ENCODE data around the gene UPK1B.

The UPK1B gene

DNA sequence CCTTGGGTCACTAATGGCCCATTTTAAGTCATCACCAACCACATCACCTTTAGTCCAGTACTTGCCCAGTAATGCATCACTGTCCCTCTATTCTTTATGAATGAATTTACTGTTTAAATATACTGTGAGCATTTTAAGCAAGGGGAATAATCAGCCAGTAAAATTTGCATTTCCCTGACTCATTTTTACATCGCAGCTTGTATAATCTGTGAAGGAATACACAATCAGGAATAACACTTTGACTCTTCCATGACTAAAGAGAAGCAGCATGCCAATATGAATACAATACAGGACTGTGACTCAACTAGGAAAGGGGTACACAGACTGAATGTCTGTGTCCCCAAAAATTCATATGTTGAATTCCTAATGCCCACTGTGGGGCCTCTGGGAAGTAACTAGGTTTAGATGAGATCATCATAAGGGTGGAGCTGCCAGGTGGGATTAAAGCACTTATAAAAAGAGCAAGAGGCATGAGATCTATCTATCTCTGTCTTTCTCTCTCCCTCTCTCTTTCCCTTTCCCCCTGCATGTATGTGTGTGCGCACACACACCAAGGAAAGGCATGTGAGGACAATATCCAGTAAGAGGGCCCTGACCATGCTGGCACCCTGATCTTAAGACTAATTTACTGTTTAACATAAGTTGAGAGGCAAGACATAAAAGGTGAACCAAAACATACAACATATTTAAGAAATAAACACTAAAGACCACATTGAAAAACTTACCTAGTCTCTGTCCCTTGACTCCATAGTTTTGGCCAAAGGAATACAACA is 55.2 kb downstream of the UPK1B start:
- no peak for DNase-seq (ENCODE audit: low read depth)
- no peak overlapping the region for H3K4me3 ChIP-seq (ENCODE audit: control insufficient read depth, low read depth, low read length)
- TF ChIP-seq, protein P1, sequence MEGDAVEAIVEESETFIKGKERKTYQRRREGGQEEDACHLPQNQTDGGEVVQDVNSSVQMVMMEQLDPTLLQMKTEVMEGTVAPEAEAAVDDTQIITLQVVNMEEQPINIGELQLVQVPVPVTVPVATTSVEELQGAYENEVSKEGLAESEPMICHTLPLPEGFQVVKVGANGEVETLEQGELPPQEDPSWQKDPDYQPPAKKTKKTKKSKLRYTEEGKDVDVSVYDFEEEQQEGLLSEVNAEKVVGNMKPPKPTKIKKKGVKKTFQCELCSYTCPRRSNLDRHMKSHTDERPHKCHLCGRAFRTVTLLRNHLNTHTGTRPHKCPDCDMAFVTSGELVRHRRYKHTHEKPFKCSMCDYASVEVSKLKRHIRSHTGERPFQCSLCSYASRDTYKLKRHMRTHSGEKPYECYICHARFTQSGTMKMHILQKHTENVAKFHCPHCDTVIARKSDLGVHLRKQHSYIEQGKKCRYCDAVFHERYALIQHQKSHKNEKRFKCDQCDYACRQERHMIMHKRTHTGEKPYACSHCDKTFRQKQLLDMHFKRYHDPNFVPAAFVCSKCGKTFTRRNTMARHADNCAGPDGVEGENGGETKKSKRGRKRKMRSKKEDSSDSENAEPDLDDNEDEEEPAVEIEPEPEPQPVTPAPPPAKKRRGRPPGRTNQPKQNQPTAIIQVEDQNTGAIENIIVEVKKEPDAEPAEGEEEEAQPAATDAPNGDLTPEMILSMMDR (conservative IDR thresholded peaks at IDR 0.05; ENCODE audit: control insufficient read depth, insufficient read depth, low read depth, low read length) = no peak

DNA sequence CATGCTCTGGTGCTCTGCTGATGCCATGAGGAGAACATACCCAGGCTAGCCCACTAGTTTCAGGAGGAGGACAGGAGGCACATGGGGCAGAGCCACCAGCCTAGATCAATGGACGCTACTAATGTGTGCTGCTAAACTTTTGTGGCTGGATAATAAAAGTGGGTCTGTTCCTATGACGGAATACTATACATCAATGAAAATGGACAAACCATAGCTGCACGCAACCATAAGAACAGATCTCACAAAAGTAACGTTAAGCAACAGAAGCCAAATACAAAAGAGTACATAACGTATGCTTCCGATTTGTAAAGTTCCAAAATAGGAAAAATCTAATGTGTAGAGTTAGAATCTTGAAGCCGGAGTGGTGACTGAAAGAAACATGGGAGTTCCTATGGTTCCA is 55.8 kb downstream of the UPK1B start:
- TF ChIP-seq, protein P1 (conservative IDR thresholded peaks at IDR 0.05; ENCODE audit: control insufficient read depth, insufficient read depth, low read depth, low read length) = no peak
- no peak for DNase-seq (ENCODE audit: low read depth)
- H3K4me3 ChIP-seq (ENCODE audit: control insufficient read depth, low read depth, low read length) = no peak overlapping the region

DNA sequence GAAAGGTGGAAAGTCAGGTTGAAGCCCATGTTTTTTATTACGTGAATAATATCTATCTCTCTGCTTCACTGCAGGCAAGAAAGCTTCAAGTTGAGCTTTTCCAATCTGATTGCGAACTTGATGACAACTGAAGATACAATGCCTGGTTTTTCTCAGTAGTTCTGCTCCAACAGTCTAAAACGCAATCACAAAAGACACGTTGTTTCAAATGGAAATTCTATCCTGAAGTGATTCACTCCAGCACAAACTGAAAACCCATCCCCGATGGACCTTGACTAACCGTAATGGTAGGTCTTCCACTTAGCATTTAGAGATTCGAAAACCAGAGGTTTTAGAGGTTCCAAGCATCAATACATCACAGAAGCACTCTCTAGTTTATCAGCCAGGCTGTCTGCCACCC is 56.7 kb downstream of the UPK1B start:
- no peak for DNase-seq (ENCODE audit: low read depth)
- TF ChIP-seq, protein P1 (conservative IDR thresholded peaks at IDR 0.05; ENCODE audit: control insufficient read depth, insufficient read depth, low read depth, low read length) = no peak
- H3K4me3 ChIP-seq (ENCODE audit: control insufficient read depth, low read depth, low read length) = no peak overlapping the region

DNA sequence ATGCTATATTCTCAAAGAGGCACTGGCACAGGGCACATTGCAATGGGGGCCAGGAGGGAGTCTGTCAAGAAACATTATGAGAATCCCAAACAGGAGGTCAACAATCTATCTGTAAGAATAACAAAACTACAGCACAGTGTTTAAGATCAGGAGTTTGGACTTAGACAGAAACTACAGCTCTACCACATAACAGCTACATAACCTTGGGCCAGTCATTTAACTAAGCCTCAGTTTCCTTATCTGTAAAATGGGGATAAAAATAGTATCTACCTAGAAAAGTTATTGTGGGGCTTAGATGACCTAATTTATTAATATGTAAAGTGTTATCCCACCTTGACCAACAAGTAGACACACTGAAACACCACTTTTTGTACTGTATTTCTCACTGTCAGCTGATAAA is 57.3 kb downstream of the UPK1B start:
- H3K4me3 ChIP-seq (ENCODE audit: control insufficient read depth, low read depth, low read length) = no peak overlapping the region
- TF ChIP-seq, protein P1 (conservative IDR thresholded peaks at IDR 0.05; ENCODE audit: control insufficient read depth, insufficient read depth, low read depth, low read length) = no peak
- DNase-seq (ENCODE audit: low read depth) = no peak

DNA sequence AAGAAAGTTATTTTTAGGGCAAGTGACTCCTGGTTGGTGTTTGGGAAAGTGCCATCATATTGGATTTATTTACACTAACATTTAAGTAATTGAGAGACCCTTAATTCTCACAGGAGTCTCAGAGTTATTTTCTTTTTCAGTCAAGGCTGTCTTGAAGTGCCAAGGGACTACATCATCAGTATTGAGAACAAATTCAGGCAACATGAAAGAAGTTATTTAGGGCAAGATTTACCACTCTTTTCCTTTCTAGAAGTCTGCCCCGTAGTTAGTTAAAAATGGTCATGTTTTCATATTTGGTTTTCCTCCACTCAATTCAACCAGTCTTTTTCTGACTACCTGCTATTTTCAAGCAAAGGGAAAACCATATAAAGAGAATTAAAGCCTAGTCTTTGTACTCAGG is 61.2 kb downstream of the UPK1B start:
- TF ChIP-seq, protein P1 (conservative IDR thresholded peaks at IDR 0.05; ENCODE audit: control insufficient read depth, insufficient read depth, low read depth, low read length) = no peak
- H3K4me3 ChIP-seq (ENCODE audit: control insufficient read depth, low read depth, low read length) = no peak overlapping the region
- no peak for DNase-seq (ENCODE audit: low read depth)

DNA sequence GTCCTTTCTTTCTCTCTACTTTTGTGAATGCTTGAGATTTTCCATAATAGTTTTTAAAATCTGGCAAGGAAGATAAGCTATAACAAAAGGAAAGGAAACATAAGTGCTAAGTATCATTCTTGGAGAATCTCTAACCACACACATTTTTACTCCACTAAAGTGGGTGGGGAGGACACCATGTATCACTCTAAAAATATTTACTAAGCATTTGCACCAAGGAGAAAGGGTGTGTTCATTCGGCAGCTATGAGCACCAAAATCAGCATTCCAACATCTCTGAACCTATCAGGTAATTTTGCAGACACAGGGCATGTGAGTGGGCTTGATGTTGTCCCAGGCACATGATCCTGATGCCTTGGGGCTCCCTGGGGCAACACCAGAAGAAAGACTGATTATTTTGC is 61.8 kb downstream of the UPK1B start:
- TF ChIP-seq, protein P1 (conservative IDR thresholded peaks at IDR 0.05; ENCODE audit: control insufficient read depth, insufficient read depth, low read depth, low read length) = no peak
- no peak overlapping the region for H3K4me3 ChIP-seq (ENCODE audit: control insufficient read depth, low read depth, low read length)
- peak; percentile 43 for DNase-seq (ENCODE audit: low read depth)

Measured in fibroblast of mammary gland (primary cell).